Smooth muscle cell (in vitro differentiated cells): Measurements from ENCODE around the gene MGRN1. TPM values are rescaled to one million over a fixed set of nuclear protein-coding genes. Genes with fewer than 3 reads are reported as not detected.

Experiments
- DNase-seq: peaks from one replicate; lab custom pipeline; 2025; ENCODE audit not compliant: unreplicated experiment; lab: John Stamatoyannopoulos, UW
- H2AFZ ChIP-seq: fragments of 200-600 bp; sonication (generic); 2 replicates; pipeline ENCODE4 v1.6.0; 2016; ENCODE audit warnings: antibody characterized with exemption, low read depth, mild to moderate bottlenecking
- H3F3A ChIP-seq: fragments of 200-600 bp; sonication (generic); 2 replicates; pipeline ENCODE4 v1.6.0; 2017; ENCODE audit warnings: antibody characterized with exemption, low read depth
- H3K27ac ChIP-seq: fragments of 200-600 bp; sonication (generic); 2 replicates; pipeline ENCODE4 v1.5.1; 2016; ENCODE audit warnings: low read depth, mild to moderate bottlenecking
- H3K27me3 ChIP-seq: fragments of 200-600 bp; sonication (generic); 2 replicates; pipeline ENCODE4 v1.6.1; 2016; ENCODE audit warnings: low read depth, mild to moderate bottlenecking
- H3K36me3 ChIP-seq: fragments of 200-600 bp; sonication (generic); 2 replicates; pipeline ENCODE4 v1.5.1; 2016; ENCODE audit warnings: low read depth
- H3K4me1 ChIP-seq: fragments of 200-600 bp; sonication (generic); 2 replicates; pipeline ENCODE4 v1.5.1; 2016; ENCODE audit warnings: low read depth
- H3K4me2 ChIP-seq: fragments of 200-600 bp; sonication (generic); 2 replicates; pipeline ENCODE4 v1.6.0; 2016; ENCODE audit warnings: mild to moderate bottlenecking
- H3K4me3 ChIP-seq: fragments of 200-600 bp; sonication (generic); 2 replicates; pipeline ENCODE4 v1.5.1; 2016; ENCODE audit warnings: mild to moderate bottlenecking
- H3K79me2 ChIP-seq: fragments of 200-600 bp; sonication (generic); 2 replicates; pipeline ENCODE4 v1.6.0; 2016; ENCODE audit warnings: low read depth, mild to moderate bottlenecking
- H3K9ac ChIP-seq: fragments of 200-600 bp; sonication (generic); 2 replicates; pipeline ENCODE4 v1.6.0; 2016; ENCODE audit warnings: low read depth
- H3K9me3 ChIP-seq: fragments of 200-600 bp; sonication (generic); replicated peaks from 2 replicates; pipeline ENCODE4 v1.5.1; 2016; ENCODE audit warnings: low read depth
- H4K20me1 ChIP-seq: fragments of 200-600 bp; sonication (generic); 2 replicates; pipeline ENCODE4 v1.6.0; 2016; ENCODE audit warnings: low read depth
- WGBS: methylation state at CpG from one replicate; pipeline ENCODE4 v1.1.7; 2016; ENCODE audit warnings: low lambda C conversion rate; 5-methylcytosine and 5-hydroxymethylcytosine counted together
- polyA plus RNA-seq: library from polyadenylated mRNA; unstranded; fragments of >200 nt; fragmentation: Nextera tagmentation; extraction: Ambion mirVana; gene quantifications from 2 replicates; pipeline ENCODE4 v1.2.1, GENCODE V29; 2016
- total RNA-seq: library from RNA; depleted of rRNA; stranded (reverse); fragments of >200 nt; gene quantifications from 2 replicates; pipeline ENCODE4 v1.2.3, GENCODE V29; 2014
- TF ChIP-seq, protein P1 (sequence below): fragments of 200-600 bp; sonication (generic); IDR thresholded peaks from 2 replicates; pipeline ENCODE4 v1.5.1; 2017; ENCODE audit warnings: borderline replicate concordance, mild to moderate bottlenecking, antibody characterized with exemption; ENCODE audit not compliant: insufficient read depth, poor library complexity, severe bottlenecking

MGRN1 gene
- total and polyA plus RNA-seq, 2 experiments from 2014 or later = 22.0 to 23.2 TPM

DNA sequence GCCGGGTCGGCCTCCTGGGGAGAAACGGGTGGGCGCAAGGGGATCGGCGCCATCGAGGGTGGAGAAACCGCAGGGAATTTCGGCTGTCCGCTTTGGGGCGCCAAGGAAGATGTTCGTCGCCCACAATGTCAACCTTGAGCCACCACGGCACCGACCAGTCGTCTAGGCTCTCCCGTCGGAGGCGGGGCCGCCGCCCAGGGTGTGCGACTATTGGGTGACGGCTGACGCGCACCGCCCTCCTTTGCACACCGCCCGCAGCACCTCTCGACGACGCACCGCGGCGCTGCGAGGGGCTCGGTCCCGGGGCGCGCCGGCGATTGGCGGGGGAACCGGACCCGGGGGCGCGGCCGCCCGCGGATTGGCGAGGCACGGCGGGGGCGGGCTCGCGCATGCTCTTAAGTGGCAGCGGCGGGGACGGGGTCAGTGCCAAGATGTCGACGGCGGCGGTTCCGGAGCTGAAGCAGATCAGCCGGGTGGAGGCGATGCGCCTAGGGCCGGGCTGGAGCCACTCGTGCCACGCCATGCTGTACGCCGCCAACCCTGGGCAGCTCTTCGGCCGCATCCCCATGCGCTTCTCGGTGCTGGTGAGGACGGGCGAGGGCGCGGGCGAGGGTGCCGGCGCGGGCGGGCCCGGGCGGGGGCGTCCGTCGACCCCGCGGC is 68.8 kb downstream of the MGRN1 start, which contains the start of gene NUDT16L1:
TSS of gene NUDT16L1 (plus strand) at position 267 of the 660 bp plus-strand sequence. CDS start at position 432, 165 bp downstream.
- peak; percentile 86 for DNase-seq
- H3K4me1 ChIP-seq = no peaks in the 10 kb centered on the region
- H3K79me2 ChIP-seq = no peaks in the 10 kb centered on the region
- no peaks in the 10 kb centered on the region for H3K9me3 ChIP-seq
- peaks cover 9% of the 10 kb centered on the region for H3F3A ChIP-seq
- peak within 1 kb of the TSS; percentile 46 for H3K27ac ChIP-seq
- peak within 1 kb of the TSS; percentile 84 for H3K9ac ChIP-seq
- H3K36me3 ChIP-seq = no peaks in the 10 kb centered on the region
- peaks cover 5% of the 10 kb centered on the region for H4K20me1 ChIP-seq
- peak within 1 kb of the TSS; percentile 98 for H3K4me2 ChIP-seq
- no peak within 1 kb of the TSS for H2AFZ ChIP-seq
- WGBS = under 1% methylated on average over 69 of the region's 91 CpGs
- H3K27me3 ChIP-seq = no peaks in the 10 kb centered on the region
- peak within 1 kb of the TSS; percentile 95 for H3K4me3 ChIP-seq
- TF ChIP-seq, protein P1, sequence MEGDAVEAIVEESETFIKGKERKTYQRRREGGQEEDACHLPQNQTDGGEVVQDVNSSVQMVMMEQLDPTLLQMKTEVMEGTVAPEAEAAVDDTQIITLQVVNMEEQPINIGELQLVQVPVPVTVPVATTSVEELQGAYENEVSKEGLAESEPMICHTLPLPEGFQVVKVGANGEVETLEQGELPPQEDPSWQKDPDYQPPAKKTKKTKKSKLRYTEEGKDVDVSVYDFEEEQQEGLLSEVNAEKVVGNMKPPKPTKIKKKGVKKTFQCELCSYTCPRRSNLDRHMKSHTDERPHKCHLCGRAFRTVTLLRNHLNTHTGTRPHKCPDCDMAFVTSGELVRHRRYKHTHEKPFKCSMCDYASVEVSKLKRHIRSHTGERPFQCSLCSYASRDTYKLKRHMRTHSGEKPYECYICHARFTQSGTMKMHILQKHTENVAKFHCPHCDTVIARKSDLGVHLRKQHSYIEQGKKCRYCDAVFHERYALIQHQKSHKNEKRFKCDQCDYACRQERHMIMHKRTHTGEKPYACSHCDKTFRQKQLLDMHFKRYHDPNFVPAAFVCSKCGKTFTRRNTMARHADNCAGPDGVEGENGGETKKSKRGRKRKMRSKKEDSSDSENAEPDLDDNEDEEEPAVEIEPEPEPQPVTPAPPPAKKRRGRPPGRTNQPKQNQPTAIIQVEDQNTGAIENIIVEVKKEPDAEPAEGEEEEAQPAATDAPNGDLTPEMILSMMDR = no peak

DNA sequence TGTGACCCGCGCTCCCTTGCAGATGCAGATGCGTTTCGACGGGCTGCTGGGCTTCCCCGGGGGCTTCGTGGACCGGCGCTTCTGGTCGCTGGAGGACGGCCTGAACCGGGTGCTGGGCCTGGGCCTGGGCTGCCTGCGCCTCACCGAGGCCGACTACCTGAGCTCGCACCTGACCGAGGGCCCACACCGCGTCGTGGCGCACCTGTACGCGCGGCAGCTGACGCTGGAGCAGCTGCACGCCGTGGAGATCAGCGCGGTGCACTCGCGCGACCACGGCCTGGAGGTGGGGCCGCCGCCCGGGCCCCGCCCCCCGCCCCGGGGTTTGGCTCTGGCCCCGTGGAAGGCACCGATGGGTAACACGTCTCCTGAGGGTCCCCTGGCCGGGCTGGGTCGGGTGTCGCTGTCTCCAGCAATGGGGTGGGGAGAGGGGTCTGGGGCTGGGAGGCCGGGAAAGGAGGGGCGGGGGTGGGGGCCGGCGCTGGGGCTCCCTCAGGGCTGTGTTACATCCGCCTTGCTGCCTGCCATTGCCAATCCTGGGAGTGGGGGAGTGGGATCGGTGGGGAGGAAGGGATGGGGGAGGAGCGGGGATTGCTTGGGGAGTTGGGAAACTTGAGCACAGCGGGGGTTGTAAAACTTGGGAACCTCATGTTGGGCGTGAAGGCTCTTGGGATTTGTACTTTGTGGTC is 69.5 kb downstream of the MGRN1 start:
- TF ChIP-seq, protein P1 = no peak
- H3K4me1 ChIP-seq = no peaks in the 10 kb centered on the region
- WGBS = 2% methylated on average over 46 of the region's 54 CpGs

DNA sequence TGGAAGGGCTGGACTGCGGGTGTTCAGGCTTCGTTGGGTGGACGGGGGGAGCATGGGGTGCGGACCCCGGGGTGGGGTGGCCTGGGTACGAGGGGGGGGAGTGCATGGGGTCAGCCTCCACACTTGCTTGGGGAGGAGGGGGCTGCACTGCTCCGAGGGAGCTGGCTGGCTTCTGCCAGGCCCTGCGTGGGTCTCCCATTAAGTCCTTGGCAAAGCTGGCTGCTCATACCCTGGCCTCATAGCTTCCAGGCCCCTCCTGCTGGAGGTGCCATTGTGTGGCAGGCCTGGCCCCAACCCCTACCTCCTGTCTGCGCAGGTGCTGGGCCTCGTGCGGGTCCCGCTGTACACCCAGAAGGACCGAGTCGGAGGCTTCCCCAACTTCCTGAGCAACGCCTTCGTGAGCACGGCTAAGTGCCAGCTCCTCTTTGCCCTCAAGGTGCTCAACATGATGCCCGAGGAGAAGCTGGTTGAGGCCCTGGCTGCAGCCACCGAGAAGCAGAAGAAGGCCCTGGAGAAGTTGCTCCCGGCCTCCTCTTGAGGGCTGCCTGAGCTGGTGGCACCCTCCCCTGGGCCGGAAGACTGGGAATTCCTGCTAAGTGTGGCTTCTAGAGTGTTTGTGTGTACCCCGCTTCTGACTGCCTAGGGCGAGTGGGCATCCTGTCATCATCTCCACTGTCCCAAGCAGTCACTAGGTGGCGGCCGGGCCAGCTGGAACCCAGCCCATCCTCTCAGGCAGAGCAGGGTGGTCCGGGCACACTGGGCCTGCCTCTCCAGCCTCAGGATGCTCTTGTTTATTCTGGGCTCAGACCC is 70.2 kb downstream of the MGRN1 start:
- Histone ChIP-seq H3K27ac (no peak overlapping the region), H3K4me3 (peak overlapping the region; percentile 95), H3K4me1 (no peaks in the 10 kb centered on the region), H3K27me3 (no peaks in the 10 kb centered on the region), H3K36me3 (no peaks in the 10 kb centered on the region), H3K9me3 (no peaks in the 10 kb centered on the region), H4K20me1 (peaks cover 5% of the 10 kb centered on the region), H3K4me2 (peak overlapping the region; percentile 98), H3F3A (peaks cover 9% of the 10 kb centered on the region), H2AFZ (no peak overlapping the region), H3K9ac (peak overlapping the region; percentile 84), H3K79me2 (no peaks in the 10 kb centered on the region)
- DNase-seq = no peak
- TF ChIP-seq, protein P1 = no peak
- WGBS = 88% methylated on average over 20 of the region's 26 CpGs

More for the DNA sequence above, 69.5 kb downstream of the MGRN1 start:
- Histone ChIP-seq H3K27me3 (no peaks in the 10 kb centered on the region), H3K27ac (peak overlapping the region; percentile 28), H3K9me3 (no peaks in the 10 kb centered on the region), H2AFZ (no peak overlapping the region), H4K20me1 (peaks cover 5% of the 10 kb centered on the region), H3F3A (peaks cover 9% of the 10 kb centered on the region), H3K79me2 (no peaks in the 10 kb centered on the region), H3K4me3 (peak overlapping the region; percentile 95), H3K4me2 (peak overlapping the region; percentile 98), H3K36me3 (no peaks in the 10 kb centered on the region), H3K9ac (peak overlapping the region; percentile 84)
- DNase-seq = no peak
